Measurements from ENCODE around the gene SEMA7A. TPM values are rescaled to one million over a fixed set of nuclear protein-coding genes. Genes with fewer than 3 reads are reported as not detected.

Gene SEMA7A
- total RNA-seq, 2 donors from 2014 or later = 8.1 to 8.2 TPM

DNA sequence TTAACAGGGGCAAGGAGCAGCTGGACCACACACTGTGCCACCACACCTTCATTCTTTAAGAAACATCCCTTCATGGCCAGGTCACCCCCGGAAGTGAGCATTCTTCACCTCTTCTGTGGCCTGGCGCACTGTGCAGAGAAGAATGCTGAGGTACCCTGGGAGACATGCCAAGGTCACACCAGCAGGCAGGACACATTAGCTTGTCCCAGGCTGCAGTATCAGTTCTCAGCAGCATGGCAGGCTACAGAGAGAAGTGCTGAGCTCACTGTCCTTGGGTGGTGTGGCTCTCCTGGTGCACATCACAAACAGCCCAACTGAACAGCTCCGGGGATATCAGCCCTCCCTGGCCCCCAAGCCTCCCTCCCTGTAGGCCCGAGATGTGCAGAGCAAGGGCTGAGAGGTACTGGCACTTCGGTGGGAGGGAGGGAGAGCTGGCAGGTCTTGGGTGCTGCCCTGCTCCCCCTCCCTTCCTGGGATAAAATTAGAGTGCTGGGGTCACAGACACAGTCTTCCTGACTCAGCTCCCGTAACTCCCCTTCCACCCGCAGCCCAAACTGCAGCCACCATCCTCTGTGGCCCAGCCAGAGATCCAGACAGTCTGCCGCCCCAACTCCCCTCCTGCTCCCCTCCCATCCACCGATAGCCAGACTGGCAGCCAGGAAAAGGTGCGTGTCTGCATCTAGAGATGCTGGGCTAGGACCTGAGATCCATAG, 13.4 kb downstream of the SEMA7A start:
- H3K4me3 ChIP-seq (ENCODE audit: low read length) = no peak overlapping the region
- H3K9ac ChIP-seq (ENCODE audit: extremely low read depth, low read length, poor library complexity, severe bottlenecking) = no peak overlapping the region
- Mint-ChIP-seq H3K4me1 (peaks cover 24% of the 10 kb centered on the region), H3K9me3 (no peaks in the 10 kb centered on the region), H3K27me3 (ENCODE audit: insufficient read depth) (no peaks in the 10 kb centered on the region), H3K4me3 (no peak overlapping the region), H3K36me3 (ENCODE audit: low read depth) (peaks cover 7% of the 10 kb centered on the region), H3K27ac (no peak overlapping the region)
- no peaks in the 10 kb centered on the region for H3K27me3 ChIP-seq (ENCODE audit: control insufficient read depth, insufficient read depth, low read length, poor library complexity, severe bottlenecking)
- no peak for DNase-seq
- no peaks in the 10 kb centered on the region for H3K9me3 ChIP-seq (ENCODE audit: control insufficient read depth, low read length)
- WGBS, 2 experiments (ENCODE audit: insufficient coverage in 1 of 2, insufficient read length in 1 of 2) = 80 to 93% methylated on average over 7 to 10 of the region's 10 CpGs
- H3K27ac ChIP-seq (ENCODE audit: low read depth, low read length) = no peak overlapping the region
- peaks cover 19% of the 10 kb centered on the region for H3K4me1 ChIP-seq (ENCODE audit: control insufficient read depth, insufficient read depth, low read length)
- TF ChIP-seq, protein P1, sequence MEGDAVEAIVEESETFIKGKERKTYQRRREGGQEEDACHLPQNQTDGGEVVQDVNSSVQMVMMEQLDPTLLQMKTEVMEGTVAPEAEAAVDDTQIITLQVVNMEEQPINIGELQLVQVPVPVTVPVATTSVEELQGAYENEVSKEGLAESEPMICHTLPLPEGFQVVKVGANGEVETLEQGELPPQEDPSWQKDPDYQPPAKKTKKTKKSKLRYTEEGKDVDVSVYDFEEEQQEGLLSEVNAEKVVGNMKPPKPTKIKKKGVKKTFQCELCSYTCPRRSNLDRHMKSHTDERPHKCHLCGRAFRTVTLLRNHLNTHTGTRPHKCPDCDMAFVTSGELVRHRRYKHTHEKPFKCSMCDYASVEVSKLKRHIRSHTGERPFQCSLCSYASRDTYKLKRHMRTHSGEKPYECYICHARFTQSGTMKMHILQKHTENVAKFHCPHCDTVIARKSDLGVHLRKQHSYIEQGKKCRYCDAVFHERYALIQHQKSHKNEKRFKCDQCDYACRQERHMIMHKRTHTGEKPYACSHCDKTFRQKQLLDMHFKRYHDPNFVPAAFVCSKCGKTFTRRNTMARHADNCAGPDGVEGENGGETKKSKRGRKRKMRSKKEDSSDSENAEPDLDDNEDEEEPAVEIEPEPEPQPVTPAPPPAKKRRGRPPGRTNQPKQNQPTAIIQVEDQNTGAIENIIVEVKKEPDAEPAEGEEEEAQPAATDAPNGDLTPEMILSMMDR (conservative IDR thresholded peaks at IDR 0.05) = no peak
- peaks cover 11% of the 10 kb centered on the region for H3K36me3 ChIP-seq (ENCODE audit: control insufficient read depth, insufficient read depth, low read length)

DNA sequence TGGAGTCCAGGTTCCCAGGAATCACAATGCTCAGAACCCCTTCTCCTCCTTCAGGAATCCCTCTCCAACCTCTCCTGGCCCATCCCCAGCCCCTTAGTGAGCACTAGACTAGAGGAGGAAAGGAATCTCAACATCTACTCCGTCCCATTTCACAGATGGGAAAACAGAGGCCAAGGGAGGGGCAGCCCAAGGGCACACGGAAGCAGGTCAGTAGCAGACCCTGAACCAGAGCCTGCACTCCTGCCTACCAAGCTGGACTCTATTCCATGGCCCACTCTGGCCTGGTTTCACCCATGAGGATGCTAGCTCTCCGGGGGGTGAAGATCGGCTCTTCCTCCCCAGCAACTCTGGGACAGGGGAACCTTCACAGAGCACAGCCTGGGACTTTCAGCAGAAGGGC, 14.3 kb downstream of the SEMA7A start:
- no peaks in the 10 kb centered on the region for H3K27me3 ChIP-seq (ENCODE audit: control insufficient read depth, insufficient read depth, low read length, poor library complexity, severe bottlenecking)
- no peak overlapping the region for H3K9ac ChIP-seq (ENCODE audit: extremely low read depth, low read length, poor library complexity, severe bottlenecking)
- peaks cover 19% of the 10 kb centered on the region for H3K4me1 ChIP-seq (ENCODE audit: control insufficient read depth, insufficient read depth, low read length)

DNA sequence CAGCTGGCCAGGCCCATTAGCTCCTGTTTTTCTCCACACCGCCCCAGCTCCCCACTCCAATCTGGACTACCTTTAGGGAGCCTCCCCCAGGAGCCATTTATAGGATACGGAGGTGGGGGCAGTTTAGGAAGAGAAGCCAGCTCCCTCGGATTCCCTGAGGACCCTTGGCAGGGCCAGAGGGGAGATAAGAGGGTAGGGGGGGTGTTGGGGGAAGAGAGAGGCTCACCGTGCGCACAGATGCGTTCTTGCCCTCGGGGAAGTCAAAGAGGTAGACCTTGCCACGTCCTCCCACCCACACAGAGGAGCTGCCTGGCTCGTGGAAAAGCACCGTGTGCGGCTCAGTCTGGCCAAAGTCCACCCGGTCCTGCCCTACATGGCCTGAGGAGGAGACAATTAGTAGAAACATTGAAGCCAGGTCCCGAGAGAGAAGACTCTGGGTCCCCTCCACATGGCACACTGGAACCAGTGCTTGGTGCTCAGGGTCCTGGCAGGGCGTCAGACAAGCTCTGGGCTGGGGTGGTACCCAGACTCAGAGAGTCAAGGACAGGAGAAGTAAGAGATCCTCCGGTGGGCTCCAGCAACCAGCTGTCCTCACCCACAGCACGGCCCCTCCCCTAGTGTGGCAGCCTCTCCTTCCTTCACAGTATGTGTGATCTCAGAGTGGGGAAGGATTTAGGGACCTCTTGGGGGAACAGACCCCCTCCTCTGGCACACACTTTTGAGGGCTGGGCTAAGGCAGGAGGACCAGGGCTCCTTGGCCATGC, 15.0 kb downstream of the SEMA7A start:
- Histone ChIP-seq H3K9me3 (ENCODE audit: control insufficient read depth, low read length) (no peaks in the 10 kb centered on the region), H3K4me1 (ENCODE audit: control insufficient read depth, insufficient read depth, low read length) (peaks cover 19% of the 10 kb centered on the region), H3K27ac (ENCODE audit: low read depth, low read length) (no peak overlapping the region), H3K36me3 (ENCODE audit: control insufficient read depth, insufficient read depth, low read length) (peaks cover 21% of the 10 kb centered on the region), H3K9ac (ENCODE audit: extremely low read depth, low read length, poor library complexity, severe bottlenecking) (no peak overlapping the region), H3K4me3 (ENCODE audit: low read length) (no peak overlapping the region), H3K27me3 (ENCODE audit: control insufficient read depth, insufficient read depth, low read length, poor library complexity, severe bottlenecking) (no peaks in the 10 kb centered on the region)
- Mint-ChIP-seq H3K9me3 (no peaks in the 10 kb centered on the region), H3K36me3 (ENCODE audit: low read depth) (peaks cover 12% of the 10 kb centered on the region), H3K4me3 (no peak overlapping the region), H3K27me3 (ENCODE audit: insufficient read depth) (no peaks in the 10 kb centered on the region), H3K27ac (no peak overlapping the region), H3K4me1 (peaks cover 20% of the 10 kb centered on the region)
- TF ChIP-seq, protein P1 (conservative IDR thresholded peaks at IDR 0.05) = no peak
- 90 to 94% methylated on average over 13 to 16 of the region's 16 CpGs for WGBS, 2 experiments (ENCODE audit: insufficient coverage in 1 of 2, insufficient read length in 1 of 2)
- no peak for DNase-seq

More for the DNA sequence above, 14.3 kb downstream of the SEMA7A start:
- Mint-ChIP-seq H3K36me3 (ENCODE audit: low read depth) (peaks cover 11% of the 10 kb centered on the region), H3K4me3 (no peak overlapping the region), H3K27ac (no peak overlapping the region), H3K9me3 (no peaks in the 10 kb centered on the region), H3K4me1 (peaks cover 24% of the 10 kb centered on the region), H3K27me3 (ENCODE audit: insufficient read depth) (no peaks in the 10 kb centered on the region)
- H3K36me3 ChIP-seq (ENCODE audit: control insufficient read depth, insufficient read depth, low read length) = peaks cover 20% of the 10 kb centered on the region
- TF ChIP-seq, protein P1 (conservative IDR thresholded peaks at IDR 0.05) = no peak
- WGBS, 2 experiments (ENCODE audit: insufficient coverage in 1 of 2, insufficient read length in 1 of 2) = 92 to 100% methylated on average over 1 to 4 of the region's 4 CpGs
- DNase-seq = no peak
- H3K4me3 ChIP-seq (ENCODE audit: low read length) = no peak overlapping the region
- no peak overlapping the region for H3K27ac ChIP-seq (ENCODE audit: low read depth, low read length)
- H3K9me3 ChIP-seq (ENCODE audit: control insufficient read depth, low read length) = no peaks in the 10 kb centered on the region

Measured in endodermal cell (in vitro differentiated cells).